Ishikawa (cell line): ENCODE results near the gene NSD2.

Experiments
- CEBPB ChIP-seq: IDR thresholded peaks from 2 replicates; pipeline ENCODE4 v1.6.1; 2012
- EP300 ChIP-seq: IDR thresholded peaks from 2 replicates; pipeline ENCODE4 v1.6.1; 2012; ENCODE audit warnings: borderline replicate concordance
- FOXM1 ChIP-seq: IDR thresholded peaks from 2 replicates; pipeline ENCODE4 v1.6.1; 2012; ENCODE audit warnings: low read depth, borderline replicate concordance
- RAD21 ChIP-seq: IDR thresholded peaks from 2 replicates; pipeline ENCODE4 v1.6.1; 2012; ENCODE audit warnings: low read depth
- TAF1 ChIP-seq: IDR thresholded peaks from 2 replicates; pipeline ENCODE4 v1.6.1; 2012; ENCODE audit warnings: low read depth, mild to moderate bottlenecking
- ZBTB7A ChIP-seq: IDR thresholded peaks from 2 replicates; pipeline ENCODE4 v1.6.1; 2012; ENCODE audit warnings: low read depth
- TF ChIP-seq, protein P1 (sequence below): IDR thresholded peaks from 2 replicates; pipeline ENCODE4 v1.6.1; 2012

- no peak for TF ChIP-seq EP300
- TF ChIP-seq CEBPB, result no peak
- TF ChIP-seq TAF1, result no peak
- no peak for TF ChIP-seq FOXM1
- TF ChIP-seq, protein P1, sequence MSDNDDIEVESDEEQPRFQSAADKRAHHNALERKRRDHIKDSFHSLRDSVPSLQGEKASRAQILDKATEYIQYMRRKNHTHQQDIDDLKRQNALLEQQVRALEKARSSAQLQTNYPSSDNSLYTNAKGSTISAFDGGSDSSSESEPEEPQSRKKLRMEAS, result no peak
- TF ChIP-seq RAD21, result no peak
- no peak for TF ChIP-seq ZBTB7A
Measured at GRCh38 chr4:1952719-1953118, 81.5 kb downstream of the NSD2 start.
